Activated T-helper 17 cell treated with anti-CD3 and anti-CD28 coated beads, Interleukin-2, amount 50 U/mL, for 72 hours (primary cell): Measurements from ENCODE around the gene NOXA1. TPM values are rescaled to one million over a fixed set of nuclear protein-coding genes. Genes with fewer than 3 reads are reported as not detected.
A peak's percentile ranks its signal among the peaks of the same experiment; 100 is the strongest.
"Not testable (repeated sequence)": the region's sequence is repeated elsewhere in the genome, so short reads cannot be mapped to it uniquely, and the experiment has no call there.

ENCODE experiments used
- ATAC-seq: fragments of 150-1000 bp; cut with Tn5 transposase; replicated peaks from 2 replicates; pipeline ENCODE4 v1.10.0; 2021; ENCODE audit warnings: mild to moderate bottlenecking, moderate library complexity
- H3K27ac Mint-ChIP-seq: one replicate; pipeline ENCODE4 v1.8.0; 2022; ENCODE audit warnings: mixed read lengths
- H3K27me3 Mint-ChIP-seq: one replicate; pipeline ENCODE4 v1.8.0; 2022; ENCODE audit warnings: mixed read lengths
- H3K36me3 Mint-ChIP-seq: one replicate; pipeline ENCODE4 v1.8.0; 2022; ENCODE audit warnings: low read depth, mild to moderate bottlenecking, mixed read lengths
- H3K4me1 Mint-ChIP-seq: one replicate; pipeline ENCODE4 v1.8.0; 2022; ENCODE audit warnings: mixed read lengths
- H3K4me3 Mint-ChIP-seq: one replicate; pipeline ENCODE4 v1.8.0; 2022; ENCODE audit warnings: mild to moderate bottlenecking, mixed read lengths
- H3K9me3 Mint-ChIP-seq: one replicate; pipeline ENCODE4 v1.8.0; 2022; ENCODE audit warnings: mixed read lengths
- total RNA-seq, 2 donors: library from RNA; stranded (reverse); gene quantifications; one replicate each; pipeline ENCODE4 v1.2.3, GENCODE V29; 2022

The NOXA1 gene
- total RNA-seq, 2 donors from 2014 or later = 0.39 to 0.58 TPM

DNA sequence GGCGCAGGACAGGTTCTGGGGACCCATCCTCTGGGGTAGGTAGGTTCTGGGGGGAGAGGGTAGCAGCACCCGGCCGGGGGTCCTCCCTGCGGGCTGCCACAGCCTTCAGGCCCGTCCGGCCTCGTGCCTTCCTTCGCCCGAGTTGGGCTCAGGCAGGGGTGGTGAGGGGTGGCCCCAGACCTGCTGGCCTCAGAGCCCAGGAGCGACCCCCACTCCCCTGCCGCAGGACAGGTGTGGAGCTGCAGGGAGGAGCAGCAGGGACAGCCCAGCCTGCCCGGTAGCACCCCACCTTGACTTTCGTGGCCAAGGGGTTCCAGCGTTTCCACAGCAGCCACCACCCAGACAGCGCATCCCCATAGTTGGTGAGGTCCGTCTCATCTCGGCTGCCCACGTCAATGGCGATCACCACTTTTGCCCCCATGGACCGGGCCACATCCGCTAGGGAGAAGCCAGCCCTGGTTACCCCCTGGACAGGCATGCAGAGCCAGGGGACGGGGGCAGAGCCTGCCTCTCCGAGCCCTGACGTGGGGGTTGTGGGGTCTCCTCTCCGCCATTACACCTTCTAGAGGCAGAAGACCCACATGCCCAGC, 39.3 kb downstream of the NOXA1 start:
- Mint-ChIP-seq H3K9me3 (no peaks in the 10 kb centered on the region), H3K27me3 (no peaks in the 10 kb centered on the region), H3K4me1 (no peaks in the 10 kb centered on the region), H3K27ac (peak overlapping the region; percentile 82), H3K36me3 (no peaks in the 10 kb centered on the region), H3K4me3 (peak overlapping the region; percentile 60)
- ATAC-seq = no peak

GRCh38 chr9:137462986-137463930, 40.1 kb downstream of the NOXA1 start:
- Mint-ChIP-seq H3K27ac (no peak overlapping the region), H3K4me3 (peak overlapping the region; percentile 60), H3K27me3 (no peaks in the 10 kb centered on the region), H3K4me1 (no peaks in the 10 kb centered on the region), H3K9me3 (no peaks in the 10 kb centered on the region), H3K36me3 (no peaks in the 10 kb centered on the region)
- ATAC-seq = no peak

GRCh38 chr9:137463931-137464290, 40.7 kb downstream of the NOXA1 start:
- no peaks in the 10 kb centered on the region for H3K27me3 Mint-ChIP-seq
- ATAC-seq = no peak

GRCh38 chr9:137464291-137464999, 41.3 kb downstream of the NOXA1 start:
- no peak for ATAC-seq
- H3K4me3 Mint-ChIP-seq = no peak overlapping the region
- H3K27ac Mint-ChIP-seq = no peak overlapping the region
- H3K27me3 Mint-ChIP-seq = no peaks in the 10 kb centered on the region
- H3K9me3 Mint-ChIP-seq = no peaks in the 10 kb centered on the region
- H3K36me3 Mint-ChIP-seq = no peaks in the 10 kb centered on the region
- H3K4me1 Mint-ChIP-seq = no peaks in the 10 kb centered on the region

More at GRCh38 chr9:137463931-137464290, 40.7 kb downstream of the NOXA1 start:
- no peaks in the 10 kb centered on the region for H3K9me3 Mint-ChIP-seq
- H3K4me1 Mint-ChIP-seq = no peaks in the 10 kb centered on the region
- no peaks in the 10 kb centered on the region for H3K36me3 Mint-ChIP-seq
- H3K4me3 Mint-ChIP-seq = no peak overlapping the region
- no peak overlapping the region for H3K27ac Mint-ChIP-seq

DNA sequence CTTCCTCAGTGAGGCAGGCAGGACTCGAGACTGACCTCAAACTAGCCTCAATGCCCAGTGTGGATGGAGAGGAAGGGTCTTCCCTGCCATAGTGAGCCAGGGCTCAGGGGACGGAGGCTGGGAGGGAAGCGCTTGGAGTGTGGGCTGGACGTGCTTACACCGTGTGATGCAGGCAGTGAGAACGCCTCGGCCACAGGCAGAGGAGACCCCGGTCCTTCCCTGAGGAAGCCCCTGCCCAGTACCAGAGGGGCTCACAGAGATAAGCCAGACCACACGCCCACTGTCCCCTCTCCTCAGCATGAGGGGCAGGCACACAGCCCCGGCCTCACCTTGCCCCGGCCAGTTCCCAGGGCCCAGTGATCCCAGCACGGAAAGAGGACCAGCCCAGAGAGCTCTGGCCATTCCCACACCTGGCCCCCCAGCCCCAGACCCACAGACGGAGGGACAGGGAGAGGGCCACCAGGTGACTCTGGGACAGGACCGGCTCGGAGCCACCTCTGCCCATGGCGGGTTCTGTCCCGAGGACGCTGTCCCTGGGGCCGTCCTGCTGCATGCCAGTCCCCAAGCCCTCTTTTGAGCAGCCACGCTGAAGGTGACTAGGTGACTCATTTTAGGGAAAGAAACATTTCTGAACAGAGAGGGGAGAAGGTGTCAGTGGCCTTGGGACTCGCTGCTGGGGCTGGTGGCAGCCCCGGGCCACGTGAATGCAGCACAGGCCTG, 42.0 kb downstream of the NOXA1 start:
- no peak overlapping the region for H3K4me3 Mint-ChIP-seq
- ATAC-seq = no peak

GRCh38 chr9:137465720-137466388, 42.7 kb downstream of the NOXA1 start:
- Mint-ChIP-seq H3K4me1 (peaks cover 3% of the 10 kb centered on the region), H3K27me3 (no peaks in the 10 kb centered on the region), H3K4me3 (no peak overlapping the region), H3K27ac (no peak overlapping the region), H3K36me3 (no peaks in the 10 kb centered on the region), H3K9me3 (no peaks in the 10 kb centered on the region)
- no peak for ATAC-seq

More for the DNA sequence above, 42.0 kb downstream of the NOXA1 start:
- Mint-ChIP-seq H3K4me1 (no peaks in the 10 kb centered on the region), H3K27me3 (no peaks in the 10 kb centered on the region), H3K27ac (no peak overlapping the region), H3K36me3 (no peaks in the 10 kb centered on the region), H3K9me3 (no peaks in the 10 kb centered on the region)

DNA sequence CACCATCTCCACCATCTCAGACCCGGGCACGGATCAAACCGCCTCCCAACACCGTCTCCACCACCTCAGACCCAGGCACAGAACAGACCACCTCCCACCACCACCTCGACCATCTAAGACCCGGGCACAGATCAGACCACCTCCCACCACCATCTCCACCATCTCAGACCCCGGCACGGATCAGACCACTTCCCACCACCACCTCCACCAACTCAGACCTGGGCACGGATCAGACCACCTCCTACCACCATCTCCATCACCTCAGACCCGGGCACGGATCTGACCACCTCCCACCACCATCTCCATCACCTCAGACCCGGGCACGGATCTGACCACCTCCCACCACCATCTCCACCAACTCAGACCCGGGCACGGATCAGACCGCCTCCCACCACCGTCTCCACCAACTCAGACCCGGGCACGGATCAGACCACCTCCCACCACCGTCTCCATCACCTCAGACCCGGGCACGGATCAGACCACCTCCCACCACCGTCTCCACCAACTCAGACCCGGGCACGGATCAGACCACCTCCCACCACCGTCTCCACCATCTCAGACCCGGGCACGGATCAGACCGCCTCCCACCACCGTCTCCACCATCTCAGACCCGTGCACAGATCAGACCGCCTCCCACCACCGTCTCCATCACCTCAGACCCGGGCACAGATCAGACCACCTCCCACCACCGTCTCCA, 43.3 kb downstream of the NOXA1 start:
- not testable (repeated sequence) for H3K4me1 Mint-ChIP-seq, H3K4me3 Mint-ChIP-seq, H3K9me3 Mint-ChIP-seq, H3K36me3 Mint-ChIP-seq, H3K27me3 Mint-ChIP-seq, ATAC-seq
- peak overlapping the region; percentile 17 for H3K27ac Mint-ChIP-seq

DNA sequence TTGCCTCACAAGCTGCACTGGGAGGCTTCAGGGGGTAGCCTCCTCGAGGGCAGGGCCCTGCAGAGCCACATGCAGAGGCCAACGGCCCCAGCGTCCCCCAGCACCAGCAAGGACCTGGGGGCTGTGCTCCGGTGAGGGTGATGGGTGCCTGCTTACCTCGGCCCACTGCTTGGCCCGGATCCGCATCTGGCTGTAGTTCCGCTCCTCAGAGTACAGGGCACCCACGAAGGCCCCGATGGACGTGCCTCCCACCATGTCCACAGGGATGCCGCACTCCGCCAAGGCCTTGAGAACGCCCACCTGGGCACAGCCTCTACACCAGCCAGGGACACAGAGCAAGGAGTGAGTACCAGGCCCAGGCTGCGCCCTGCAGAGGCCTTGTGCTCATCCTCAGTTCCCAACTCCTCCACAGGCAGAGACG, 44.0 kb downstream of the NOXA1 start:
- no peaks in the 10 kb centered on the region for H3K27me3 Mint-ChIP-seq
- ATAC-seq = no peak
- H3K9me3 Mint-ChIP-seq = no peaks in the 10 kb centered on the region
- H3K27ac Mint-ChIP-seq = peak overlapping the region; percentile 17
- no peak overlapping the region for H3K4me3 Mint-ChIP-seq
- no peaks in the 10 kb centered on the region for H3K36me3 Mint-ChIP-seq
- H3K4me1 Mint-ChIP-seq = peaks cover 4% of the 10 kb centered on the region

- no peak for ATAC-seq
- H3K27me3 Mint-ChIP-seq = no peaks in the 10 kb centered on the region
Measured at GRCh38 chr9:137467896-137468295, 44.7 kb downstream of the NOXA1 start.

DNA sequence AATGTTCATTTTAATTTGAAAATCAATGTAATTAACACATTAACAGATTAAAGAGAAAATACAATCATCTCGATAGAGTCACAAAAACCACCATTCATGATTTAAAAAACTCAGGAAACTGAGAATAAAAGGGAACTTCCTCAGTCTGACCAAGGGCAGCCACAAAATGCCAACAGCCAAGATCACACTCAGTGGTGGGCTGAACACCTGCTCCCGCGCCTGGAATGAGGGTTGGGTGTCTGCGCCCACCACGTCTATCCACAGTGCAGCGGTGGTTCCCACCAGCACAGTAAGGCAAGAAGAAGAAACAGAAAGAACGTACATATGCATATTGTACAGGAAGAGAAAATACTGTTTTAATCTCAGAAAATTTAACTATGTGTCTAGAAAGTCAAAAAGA, 47.6 kb downstream of the NOXA1 start:
- Mint-ChIP-seq H3K9me3 (peaks cover 12% of the 10 kb centered on the region), H3K36me3 (no peaks in the 10 kb centered on the region), H3K4me3 (no peak overlapping the region), H3K27ac (no peak overlapping the region), H3K4me1 (peaks cover 4% of the 10 kb centered on the region), H3K27me3 (no peaks in the 10 kb centered on the region)
- no peak for ATAC-seq

More at GRCh38 chr9:137467896-137468295, 44.7 kb downstream of the NOXA1 start:
- Mint-ChIP-seq H3K4me3 (no peak overlapping the region), H3K27ac (no peak overlapping the region), H3K36me3 (no peaks in the 10 kb centered on the region), H3K9me3 (peaks cover 1% of the 10 kb centered on the region), H3K4me1 (peaks cover 4% of the 10 kb centered on the region)

DNA sequence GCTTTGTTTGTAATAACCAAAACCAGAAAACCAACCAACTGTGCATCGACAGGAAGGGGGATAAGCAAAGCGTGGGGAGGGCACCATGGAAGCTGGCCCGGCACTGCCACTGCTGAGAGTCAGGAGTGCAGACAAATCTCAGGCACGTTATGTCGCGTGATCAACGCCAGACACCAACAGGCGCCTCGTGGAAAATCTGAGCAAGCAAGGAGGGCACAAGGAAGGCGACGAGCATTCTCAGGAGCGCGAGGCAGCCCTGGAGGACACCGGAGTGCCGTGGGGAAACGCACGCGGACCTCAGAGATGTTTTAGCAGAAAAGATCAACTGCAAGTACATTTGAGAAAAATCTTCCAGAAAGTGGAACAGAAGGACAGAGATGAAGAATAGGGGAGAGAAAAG, 51.1 kb downstream of the NOXA1 start:
- ATAC-seq = no peak
- peaks cover 4% of the 10 kb centered on the region for H3K4me1 Mint-ChIP-seq
- H3K4me3 Mint-ChIP-seq = no peak overlapping the region
- no peaks in the 10 kb centered on the region for H3K27me3 Mint-ChIP-seq
- H3K9me3 Mint-ChIP-seq = peaks cover 18% of the 10 kb centered on the region
- H3K27ac Mint-ChIP-seq = no peak overlapping the region
- H3K36me3 Mint-ChIP-seq = no peaks in the 10 kb centered on the region

DNA sequence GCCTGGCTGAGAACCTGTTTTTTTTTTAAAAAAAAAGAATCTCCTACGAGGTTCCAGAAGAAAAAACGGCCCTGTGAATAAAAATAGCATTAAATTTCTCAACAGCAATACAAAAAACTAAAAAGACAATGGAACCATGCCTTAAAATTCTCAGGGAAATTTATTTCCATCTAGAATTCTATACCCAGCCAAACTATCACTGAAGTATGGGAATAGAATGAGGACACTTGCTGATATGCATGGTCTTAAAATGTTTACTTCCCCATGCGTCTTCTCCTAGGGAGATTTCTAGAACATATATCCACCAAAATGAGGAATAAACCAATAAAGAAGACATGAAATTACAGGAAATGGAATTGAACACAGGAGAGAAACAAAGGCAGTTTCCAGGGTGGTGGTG, 52.5 kb downstream of the NOXA1 start:
- H3K4me1 Mint-ChIP-seq = peaks cover 3% of the 10 kb centered on the region
- ATAC-seq = no peak
- H3K27ac Mint-ChIP-seq = no peak overlapping the region
- H3K4me3 Mint-ChIP-seq = no peak overlapping the region
- peaks cover 18% of the 10 kb centered on the region for H3K9me3 Mint-ChIP-seq
- H3K36me3 Mint-ChIP-seq = no peaks in the 10 kb centered on the region
- H3K27me3 Mint-ChIP-seq = no peaks in the 10 kb centered on the region

DNA sequence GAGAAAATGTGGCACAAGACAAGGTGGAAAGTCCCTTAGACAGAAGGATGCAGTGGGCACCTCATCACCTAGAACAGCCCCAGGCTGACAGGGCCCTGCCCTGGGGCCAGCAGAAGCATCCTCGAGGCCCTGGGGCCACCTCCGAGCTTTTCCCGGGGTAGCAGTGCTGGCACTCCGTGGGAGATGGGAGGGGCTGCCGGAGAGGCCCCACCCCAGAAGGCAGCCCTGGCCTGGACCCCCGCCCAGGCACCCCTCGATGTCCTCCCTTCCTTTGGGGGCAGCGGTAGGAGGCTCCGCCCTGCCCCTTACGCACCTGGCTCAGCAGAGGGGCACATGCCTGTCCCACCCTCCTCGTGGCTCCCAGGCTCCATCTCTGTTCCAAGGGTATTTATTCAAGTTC, 53.7 kb downstream of the NOXA1 start:
- Mint-ChIP-seq H3K36me3 (no peaks in the 10 kb centered on the region), H3K27me3 (no peaks in the 10 kb centered on the region), H3K9me3 (peaks cover 18% of the 10 kb centered on the region), H3K4me3 (no peak overlapping the region), H3K27ac (no peak overlapping the region), H3K4me1 (no peaks in the 10 kb centered on the region)
- no peak for ATAC-seq
